Breast epithelium (tissue), 3 donors: ENCODE data around the gene NABP1.

Source experiments
- POLR2AphosphoS5 ChIP-seq, 3 donors: sonication (generic); formaldehyde crosslinking; IDR thresholded peaks; one replicate each; pipeline ENCODE4 v1.6.1; 2017; ENCODE audit warnings: antibody characterized with exemption in 3 of 3
- TF ChIP-seq, protein P1 (sequence below), 3 donors: fragments of 450-650 bp; IDR thresholded peaks; one replicate each; pipeline ENCODE4 v1.5.1; 2016 to 2017; ENCODE audit warnings: antibody characterized with exemption in 3 of 3, mild to moderate bottlenecking in 3 of 3, moderate library complexity in 3 of 3

DNA sequence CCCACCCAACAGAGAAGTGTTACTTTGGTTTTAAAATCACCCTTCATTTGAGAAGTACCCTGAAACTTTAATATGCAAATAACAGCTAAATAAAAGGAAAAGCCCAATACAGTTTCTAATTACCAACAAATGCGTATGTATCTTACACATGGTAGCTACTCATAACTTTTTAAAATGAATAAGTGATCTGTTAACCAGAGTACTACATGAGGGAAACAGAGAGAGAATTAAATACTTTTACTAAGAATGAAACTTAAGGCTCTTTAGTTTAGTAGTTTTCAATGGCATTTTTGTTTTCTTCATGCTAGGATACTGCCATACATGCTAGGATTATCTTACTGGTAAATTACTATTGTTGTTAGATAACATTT lies 39.1 kb upstream of the NABP1 start:
- TF ChIP-seq, protein P1, sequence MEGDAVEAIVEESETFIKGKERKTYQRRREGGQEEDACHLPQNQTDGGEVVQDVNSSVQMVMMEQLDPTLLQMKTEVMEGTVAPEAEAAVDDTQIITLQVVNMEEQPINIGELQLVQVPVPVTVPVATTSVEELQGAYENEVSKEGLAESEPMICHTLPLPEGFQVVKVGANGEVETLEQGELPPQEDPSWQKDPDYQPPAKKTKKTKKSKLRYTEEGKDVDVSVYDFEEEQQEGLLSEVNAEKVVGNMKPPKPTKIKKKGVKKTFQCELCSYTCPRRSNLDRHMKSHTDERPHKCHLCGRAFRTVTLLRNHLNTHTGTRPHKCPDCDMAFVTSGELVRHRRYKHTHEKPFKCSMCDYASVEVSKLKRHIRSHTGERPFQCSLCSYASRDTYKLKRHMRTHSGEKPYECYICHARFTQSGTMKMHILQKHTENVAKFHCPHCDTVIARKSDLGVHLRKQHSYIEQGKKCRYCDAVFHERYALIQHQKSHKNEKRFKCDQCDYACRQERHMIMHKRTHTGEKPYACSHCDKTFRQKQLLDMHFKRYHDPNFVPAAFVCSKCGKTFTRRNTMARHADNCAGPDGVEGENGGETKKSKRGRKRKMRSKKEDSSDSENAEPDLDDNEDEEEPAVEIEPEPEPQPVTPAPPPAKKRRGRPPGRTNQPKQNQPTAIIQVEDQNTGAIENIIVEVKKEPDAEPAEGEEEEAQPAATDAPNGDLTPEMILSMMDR (IDR thresholded peaks at IDR 0.05), result no peak
- no peak for TF ChIP-seq POLR2AphosphoS5 (IDR thresholded peaks at IDR 0.05)
